Tibial artery (tissue), 4 donors: ENCODE data around the gene VEGFA.

ENCODE experiments used
- DNase-seq, 2 donors: peaks; one replicate each; pipeline ENCODE4 v3.0.0-alpha.2; 2019
- H3K27ac ChIP-seq, 2 donors: fragments of 200-600 bp; sonication (generic) in 1 of 2; 1 replicate in 1 of 2; 2 replicates in 1 of 2; pipeline ENCODE4 v1.5.1; 2018 to 2019; ENCODE audit warnings: mild to moderate bottlenecking in 1 of 2
- H3K27me3 ChIP-seq, 2 donors: fragments of 200-600 bp; sonication (generic) in 1 of 2; one replicate each; pipeline versions ENCODE4 v1.5.1 to v1.6.0; 2016 to 2019
- H3K36me3 ChIP-seq, 3 donors: fragments of 200-600 bp; sonication (generic) in 2 of 3; one replicate each; pipeline ENCODE4 v1.5.1; 2016 to 2019; ENCODE audit warnings: mild to moderate bottlenecking in 2 of 3
- H3K4me1 ChIP-seq, 4 donors: fragments of 200-600 bp; sonication (generic) in 2 of 4; 1 replicate in 3 of 4; 2 replicates in 1 of 4; pipeline ENCODE4 v1.5.1; 2016 to 2019
- H3K4me3 ChIP-seq, 2 donors: fragments of 200-600 bp; sonication (generic) in 1 of 2; 1 replicate in 1 of 2; 2 replicates in 1 of 2; pipeline ENCODE4 v1.5.1; 2018 to 2019; ENCODE audit warnings: mild to moderate bottlenecking in 2 of 2
- H3K9me3 ChIP-seq, 3 donors: fragments of 200-600 bp; sonication (generic) in 1 of 3; one replicate each; pipeline ENCODE4 v1.5.1; 2016 to 2019
- intact Hi-C: fragments of 100-400 bp; cut with DNase I; formaldehyde crosslinking; loops from one replicate; pipeline ENCODE4 v1.15.0; 2023; ENCODE audit warnings: low total_unique reads
- TF ChIP-seq, protein P1 (sequence below), 2 experiments: fragments of 200-600 bp in 1 of 2; fragments of 450-650 bp in 1 of 2; IDR thresholded peaks; one replicate each; pipeline ENCODE4 v1.5.1; 2017 to 2019; ENCODE audit warnings: antibody characterized with exemption in 2 of 2, mild to moderate bottlenecking in 1 of 2, moderate library complexity in 1 of 2

The VEGFA gene

DNA sequence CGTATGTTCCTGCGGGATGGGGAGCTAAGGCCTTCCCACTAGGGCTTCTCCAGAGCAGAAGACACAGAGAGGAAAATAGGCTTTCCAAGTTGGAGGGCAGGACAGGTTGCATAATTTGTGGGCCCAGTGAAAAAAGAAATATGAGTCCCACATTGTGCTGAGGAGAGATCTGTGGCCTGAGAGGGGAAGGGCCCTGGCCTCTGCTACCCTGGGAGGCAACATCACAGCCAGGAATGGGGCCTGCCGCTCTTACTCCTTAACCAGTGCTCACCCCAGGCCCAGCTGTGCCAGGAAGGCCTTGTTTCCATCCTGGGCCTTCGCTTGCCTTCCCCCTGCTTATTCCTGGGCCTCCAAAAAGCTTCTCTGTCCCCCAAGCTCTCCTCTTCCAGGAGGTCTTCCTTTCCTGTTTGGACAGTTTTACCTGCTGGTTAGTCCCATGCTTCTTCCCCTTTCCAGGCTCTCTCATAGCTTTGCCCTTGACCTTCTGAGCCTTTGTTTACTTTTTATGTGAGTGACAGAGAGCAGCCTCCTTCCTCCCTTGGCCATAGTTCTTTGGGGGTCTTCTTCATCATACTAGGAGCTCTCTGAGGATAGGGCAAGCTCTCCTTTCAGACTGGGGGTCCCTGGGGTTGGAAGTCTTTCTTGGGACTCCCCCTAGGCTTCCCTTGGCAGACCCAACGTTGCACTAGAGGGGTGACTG, 26.2 kb upstream of the VEGFA start:
- Histone ChIP-seq H3K4me1 (no peaks in the 10 kb centered on the region), H3K27me3 (peaks cover 0 to 12% of the 10 kb centered on the region in 2 donors), H3K9me3 (no peaks in the 10 kb centered on the region), H3K4me3 (no peak overlapping the region), H3K27ac (no peak overlapping the region), H3K36me3 (no peaks in the 10 kb centered on the region)
- intact Hi-C loops: no loop called here
- TF ChIP-seq, protein P1, sequence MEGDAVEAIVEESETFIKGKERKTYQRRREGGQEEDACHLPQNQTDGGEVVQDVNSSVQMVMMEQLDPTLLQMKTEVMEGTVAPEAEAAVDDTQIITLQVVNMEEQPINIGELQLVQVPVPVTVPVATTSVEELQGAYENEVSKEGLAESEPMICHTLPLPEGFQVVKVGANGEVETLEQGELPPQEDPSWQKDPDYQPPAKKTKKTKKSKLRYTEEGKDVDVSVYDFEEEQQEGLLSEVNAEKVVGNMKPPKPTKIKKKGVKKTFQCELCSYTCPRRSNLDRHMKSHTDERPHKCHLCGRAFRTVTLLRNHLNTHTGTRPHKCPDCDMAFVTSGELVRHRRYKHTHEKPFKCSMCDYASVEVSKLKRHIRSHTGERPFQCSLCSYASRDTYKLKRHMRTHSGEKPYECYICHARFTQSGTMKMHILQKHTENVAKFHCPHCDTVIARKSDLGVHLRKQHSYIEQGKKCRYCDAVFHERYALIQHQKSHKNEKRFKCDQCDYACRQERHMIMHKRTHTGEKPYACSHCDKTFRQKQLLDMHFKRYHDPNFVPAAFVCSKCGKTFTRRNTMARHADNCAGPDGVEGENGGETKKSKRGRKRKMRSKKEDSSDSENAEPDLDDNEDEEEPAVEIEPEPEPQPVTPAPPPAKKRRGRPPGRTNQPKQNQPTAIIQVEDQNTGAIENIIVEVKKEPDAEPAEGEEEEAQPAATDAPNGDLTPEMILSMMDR (IDR thresholded peaks at IDR 0.05): no peak
- no peak for DNase-seq

DNA sequence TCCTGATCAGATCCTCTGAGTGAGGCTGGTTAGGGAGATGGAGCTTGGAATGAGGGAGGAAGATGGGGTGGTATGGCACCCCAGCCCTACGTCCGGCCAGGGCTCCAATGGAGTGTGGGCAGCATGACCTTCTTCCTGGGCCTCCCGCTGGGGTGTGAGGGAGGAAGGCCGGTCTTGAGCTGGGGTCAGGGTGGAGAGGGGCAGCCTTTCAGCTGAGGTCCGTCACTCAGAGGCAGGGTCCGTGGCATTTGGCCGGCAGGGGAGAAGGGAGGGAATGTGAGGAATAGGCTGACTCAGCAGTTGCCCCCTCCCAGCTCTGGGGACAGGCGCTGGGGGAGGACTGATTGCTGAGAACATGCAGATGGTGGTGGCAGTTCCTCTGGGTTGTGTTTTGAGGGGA, 25.5 kb upstream of the VEGFA start:
- TF ChIP-seq, protein P1 (IDR thresholded peaks at IDR 0.05): no peak
- DNase-seq: peak in 1 of 2 donors; percentile 49
- Histone ChIP-seq H3K4me1 (no peaks in the 10 kb centered on the region), H3K27ac (no peak overlapping the region), H3K36me3 (no peaks in the 10 kb centered on the region), H3K9me3 (no peaks in the 10 kb centered on the region), H3K27me3 (peaks cover 0 to 12% of the 10 kb centered on the region in 2 donors), H3K4me3 (no peak overlapping the region)
- intact Hi-C loops: no loop called here

DNA sequence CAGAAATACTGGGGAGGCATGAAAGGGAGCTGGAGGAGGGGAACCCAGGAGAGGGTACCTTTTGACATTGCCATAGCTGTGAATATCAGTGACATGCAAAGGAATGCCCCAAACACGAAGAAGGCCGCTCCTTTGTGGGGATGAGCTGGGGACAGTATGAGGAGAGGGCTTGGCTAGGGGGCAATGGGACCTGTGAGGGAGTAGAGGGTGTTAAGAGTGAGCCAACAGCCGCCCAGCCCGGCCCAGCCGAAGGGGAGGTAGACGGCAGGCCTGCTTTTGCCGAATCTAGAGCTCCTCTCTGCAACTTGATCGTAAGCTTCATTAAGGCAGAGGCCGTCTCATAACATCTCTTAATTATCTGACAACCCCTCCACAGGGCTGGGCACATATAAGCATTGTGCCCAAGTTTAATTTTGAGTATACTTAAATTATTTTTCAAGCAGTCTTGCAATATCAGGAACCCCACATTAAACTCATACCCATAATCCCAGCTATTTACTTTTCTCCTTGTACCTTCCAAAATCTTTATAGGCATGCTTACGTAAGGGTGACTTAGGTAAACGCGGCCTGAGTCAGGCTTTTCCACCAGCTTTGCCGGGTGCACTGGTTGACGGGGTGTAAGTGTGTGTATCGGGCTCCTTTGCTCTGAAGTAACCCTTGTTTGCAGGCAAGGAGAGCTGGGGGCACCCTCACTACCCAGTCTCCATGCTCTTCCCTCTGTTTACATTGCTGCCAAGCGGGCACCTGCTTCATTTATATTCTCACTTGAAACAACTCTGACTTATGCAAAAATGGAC, 24.9 kb upstream of the VEGFA start:
- no peak overlapping the region for H3K4me3 ChIP-seq
- TF ChIP-seq, protein P1 (IDR thresholded peaks at IDR 0.05): no peak
- no peak overlapping the region for H3K27ac ChIP-seq
- H3K4me1 ChIP-seq: no peaks in the 10 kb centered on the region
- H3K9me3 ChIP-seq: no peaks in the 10 kb centered on the region
- no peaks in the 10 kb centered on the region for H3K36me3 ChIP-seq
- intact Hi-C loops: no loop called here
- no peak for DNase-seq
- peaks cover 0 to 12% of the 10 kb centered on the region in 2 donors for H3K27me3 ChIP-seq

DNA sequence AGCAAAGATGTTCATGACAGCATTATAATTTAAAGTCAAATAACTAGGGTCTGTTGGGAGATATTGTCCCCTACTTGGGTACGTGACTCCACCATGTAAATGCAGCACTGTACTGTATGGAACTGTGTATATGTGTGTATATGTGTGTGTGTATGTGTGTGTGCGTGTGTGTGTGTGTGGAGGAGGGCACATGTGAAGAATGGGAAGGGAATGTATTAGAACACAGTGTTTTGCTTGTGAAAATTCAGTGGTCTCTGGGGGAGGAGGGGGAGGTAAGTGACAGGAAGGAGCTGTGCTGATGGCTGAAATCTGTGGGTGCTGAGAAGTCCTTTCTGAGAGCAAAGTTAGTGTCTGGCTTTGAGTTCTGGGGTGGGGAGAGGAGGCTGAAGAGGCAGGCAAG, 23.9 kb upstream of the VEGFA start:
- H3K4me1 ChIP-seq: no peaks in the 10 kb centered on the region
- H3K9me3 ChIP-seq: no peaks in the 10 kb centered on the region
- H3K27ac ChIP-seq: no peak overlapping the region
- TF ChIP-seq, protein P1 (IDR thresholded peaks at IDR 0.05): no peak
- intact Hi-C loops: no loop called here
- DNase-seq: no peak
- peaks cover 0 to 12% of the 10 kb centered on the region in 2 donors for H3K27me3 ChIP-seq
- no peak overlapping the region for H3K4me3 ChIP-seq
- no peaks in the 10 kb centered on the region for H3K36me3 ChIP-seq

DNA sequence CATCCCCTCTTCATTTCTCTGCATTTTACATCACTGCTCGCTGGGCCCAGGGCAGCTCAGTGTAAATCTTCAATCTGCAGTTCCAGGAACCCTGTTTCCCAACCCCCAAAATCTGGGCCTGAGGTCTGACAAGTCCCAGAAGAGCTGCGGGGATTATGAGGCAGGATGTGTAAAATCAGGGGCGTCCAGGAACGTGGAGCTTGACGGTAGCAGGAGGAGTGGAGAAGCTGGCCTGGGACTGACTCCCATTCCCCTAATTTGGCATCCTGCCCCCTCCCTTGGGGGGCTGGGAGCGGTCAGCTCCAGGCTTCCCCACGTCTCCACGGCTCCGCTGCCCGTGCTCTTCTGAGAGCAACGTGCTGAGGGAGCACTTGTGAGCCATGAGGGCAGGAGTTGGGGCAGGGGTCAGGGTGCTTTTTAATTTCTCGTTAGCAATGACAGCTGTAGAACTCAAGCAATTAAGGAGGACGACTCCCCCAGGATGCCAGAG, 23.4 kb upstream of the VEGFA start:
- no peak overlapping the region for H3K27ac ChIP-seq
- intact Hi-C loops: no loop called here
- TF ChIP-seq, protein P1 (IDR thresholded peaks at IDR 0.05): no peak
- H3K9me3 ChIP-seq: no peaks in the 10 kb centered on the region
- DNase-seq: no peak
- no peak overlapping the region for H3K4me3 ChIP-seq
- no peaks in the 10 kb centered on the region for H3K4me1 ChIP-seq
- peaks cover 0 to 12% of the 10 kb centered on the region in 2 donors for H3K27me3 ChIP-seq
- no peaks in the 10 kb centered on the region for H3K36me3 ChIP-seq
